Central memory CD8-positive, alpha-beta T cell (primary cell): ENCODE measurements around the gene CCNE1.
"Not testable (repeated sequence)": the region's sequence is repeated elsewhere in the genome, so short reads cannot be mapped to it uniquely, and the experiment has no call there.

ENCODE experiments used
- ATAC-seq: fragments of 150-1000 bp; cut with Tn5 transposase; replicated peaks from 2 replicates; pipeline ENCODE4 v1.10.0; 2022; ENCODE audit warnings: mild to moderate bottlenecking, moderate FRiP score, moderate number of reproducible peaks; ENCODE audit not compliant: poor library complexity, severe bottlenecking; ENCODE audit errors: extremely low read depth
- DNase-seq, 2 donors: peaks; one replicate each; pipeline ENCODE4 v3.0.0; 2021; ENCODE audit warnings: low spot score in 2 of 2
- H3K27ac Mint-ChIP-seq: one replicate; pipeline ENCODE4 v1.8.0; 2022; ENCODE audit warnings: low read depth, mild to moderate bottlenecking, moderate library complexity, mixed read lengths
- H3K27me3 Mint-ChIP-seq: one replicate; pipeline ENCODE4 v1.8.0; 2022; ENCODE audit warnings: mixed read lengths
- H3K36me3 Mint-ChIP-seq: one replicate; pipeline ENCODE4 v1.8.0; 2022; ENCODE audit warnings: mild to moderate bottlenecking, moderate library complexity, mixed read lengths; ENCODE audit not compliant: insufficient read depth
- H3K4me1 Mint-ChIP-seq: one replicate; pipeline ENCODE4 v1.8.0; 2022; ENCODE audit warnings: mixed read lengths
- H3K4me3 Mint-ChIP-seq: one replicate; pipeline ENCODE4 v1.8.0; 2022; ENCODE audit warnings: mild to moderate bottlenecking, moderate library complexity, mixed read lengths
- H3K9me3 Mint-ChIP-seq: one replicate; pipeline ENCODE4 v1.8.0; 2022; ENCODE audit warnings: mixed read lengths

CCNE1 gene

GRCh38 chr19:29810504-29810871, 1.3 kb upstream of the CCNE1 start:
- H3K9me3 Mint-ChIP-seq = no peaks in the 10 kb centered on the region
- no peaks in the 10 kb centered on the region for H3K27me3 Mint-ChIP-seq
- ATAC-seq = no peak
- peak overlapping the region; percentile 81 for H3K27ac Mint-ChIP-seq
- peak overlapping the region; percentile 77 for H3K4me3 Mint-ChIP-seq
- DNase-seq = no peak
- H3K4me1 Mint-ChIP-seq = peaks cover 14% of the 10 kb centered on the region
- H3K36me3 Mint-ChIP-seq = peaks cover 4% of the 10 kb centered on the region

GRCh38 chr19:29812080-29812880, 489 bp downstream of the CCNE1 start:
- Mint-ChIP-seq H3K9me3 (no peaks in the 10 kb centered on the region), H3K4me1 (peaks cover 14% of the 10 kb centered on the region), H3K36me3 (peaks cover 4% of the 10 kb centered on the region), H3K27ac (peak overlapping the region; percentile 42), H3K27me3 (no peaks in the 10 kb centered on the region), H3K4me3 (peak overlapping the region; percentile 88)
- ATAC-seq = no peak
- DNase-seq = no peak

GRCh38 chr19:29812881-29813275, 1.1 kb downstream of the CCNE1 start:
- no peak for DNase-seq
- peaks cover 4% of the 10 kb centered on the region for H3K36me3 Mint-ChIP-seq
- peaks cover 14% of the 10 kb centered on the region for H3K4me1 Mint-ChIP-seq
- no peak for ATAC-seq
- H3K27ac Mint-ChIP-seq = peak overlapping the region; percentile 42
- H3K4me3 Mint-ChIP-seq = peak overlapping the region; percentile 88
- no peaks in the 10 kb centered on the region for H3K27me3 Mint-ChIP-seq
- H3K9me3 Mint-ChIP-seq = no peaks in the 10 kb centered on the region

GRCh38 chr19:29813642-29814041, 1.9 kb downstream of the CCNE1 start:
- ATAC-seq (no peak), DNase-seq (no peak)
- no peaks in the 10 kb centered on the region for H3K27me3 Mint-ChIP-seq
- H3K4me1 Mint-ChIP-seq = peaks cover 14% of the 10 kb centered on the region
- H3K27ac Mint-ChIP-seq = no peak overlapping the region
- H3K4me3 Mint-ChIP-seq = peak overlapping the region; percentile 88
- peaks cover 4% of the 10 kb centered on the region for H3K36me3 Mint-ChIP-seq
- H3K9me3 Mint-ChIP-seq = no peaks in the 10 kb centered on the region

- Mint-ChIP-seq H3K36me3 (peaks cover 4% of the 10 kb centered on the region), H3K27ac (no peak overlapping the region)
Measured at GRCh38 chr19:29815231-29815630, 3.4 kb downstream of the CCNE1 start.

GRCh38 chr19:29817316-29817715, 5.5 kb downstream of the CCNE1 start:
- no peak overlapping the region for H3K4me3 Mint-ChIP-seq
- no peak for ATAC-seq
- DNase-seq = no peak
- peaks cover 6% of the 10 kb centered on the region for H3K4me1 Mint-ChIP-seq
- peaks cover 4% of the 10 kb centered on the region for H3K36me3 Mint-ChIP-seq
- H3K27me3 Mint-ChIP-seq = no peaks in the 10 kb centered on the region
- H3K27ac Mint-ChIP-seq = no peak overlapping the region
- no peaks in the 10 kb centered on the region for H3K9me3 Mint-ChIP-seq

More at GRCh38 chr19:29815231-29815630, 3.4 kb downstream of the CCNE1 start:
- ATAC-seq = no peak
- no peaks in the 10 kb centered on the region for H3K9me3 Mint-ChIP-seq
- H3K4me1 Mint-ChIP-seq = peaks cover 14% of the 10 kb centered on the region
- no peaks in the 10 kb centered on the region for H3K27me3 Mint-ChIP-seq
- no peak overlapping the region for H3K4me3 Mint-ChIP-seq
- DNase-seq = no peak

GRCh38 chr19:29819300-29819699, 7.5 kb downstream of the CCNE1 start:
- DNase-seq = no peak
- Mint-ChIP-seq H3K36me3 (peaks cover 2% of the 10 kb centered on the region), H3K9me3 (no peaks in the 10 kb centered on the region), H3K27me3 (no peaks in the 10 kb centered on the region), H3K27ac (no peak overlapping the region), H3K4me3 (no peak overlapping the region), H3K4me1 (no peaks in the 10 kb centered on the region)
- no peak for ATAC-seq

GRCh38 chr19:29819986-29820385, 8.2 kb downstream of the CCNE1 start:
- Mint-ChIP-seq H3K9me3 (no peaks in the 10 kb centered on the region), H3K4me1 (no peaks in the 10 kb centered on the region), H3K4me3 (no peak overlapping the region), H3K27ac (no peak overlapping the region), H3K27me3 (no peaks in the 10 kb centered on the region), H3K36me3 (peaks cover 2% of the 10 kb centered on the region)
- ATAC-seq (no peak), DNase-seq (no peak)

GRCh38 chr19:29823581-29824330, 12.0 kb downstream of the CCNE1 start:
- DNase-seq (no peak), ATAC-seq (no peak)
- Mint-ChIP-seq H3K27ac (no peak overlapping the region), H3K4me3 (no peak overlapping the region), H3K9me3 (no peaks in the 10 kb centered on the region), H3K27me3 (no peaks in the 10 kb centered on the region), H3K36me3 (peaks cover 2% of the 10 kb centered on the region), H3K4me1 (no peaks in the 10 kb centered on the region)

GRCh38 chr19:29825263-29825662, 13.5 kb downstream of the CCNE1 start:
- H3K36me3 Mint-ChIP-seq, ATAC-seq: not testable (repeated sequence)

GRCh38 chr19:29831041-29831548, 19.3 kb downstream of the CCNE1 start:
- peaks cover 15% of the 10 kb centered on the region for H3K4me1 Mint-ChIP-seq
- peak overlapping the region; percentile 76 for H3K4me3 Mint-ChIP-seq
- DNase-seq = peak in 1 of 2 donors; percentile 31
- peak overlapping the region; percentile 92 for H3K27ac Mint-ChIP-seq
- peaks cover 5% of the 10 kb centered on the region for H3K36me3 Mint-ChIP-seq
- no peaks in the 10 kb centered on the region for H3K9me3 Mint-ChIP-seq
- peak; percentile 92 for ATAC-seq
- no peaks in the 10 kb centered on the region for H3K27me3 Mint-ChIP-seq

More at GRCh38 chr19:29825263-29825662, 13.5 kb downstream of the CCNE1 start:
- not testable (repeated sequence) for DNase-seq, H3K9me3 Mint-ChIP-seq, H3K27me3 Mint-ChIP-seq, H3K4me3 Mint-ChIP-seq, H3K4me1 Mint-ChIP-seq, H3K27ac Mint-ChIP-seq

GRCh38 chr19:29831686-29832085, 19.9 kb downstream of the CCNE1 start:
- DNase-seq (no peak), ATAC-seq (peak; percentile 22)
- H3K27ac Mint-ChIP-seq = peak overlapping the region; percentile 92
- no peaks in the 10 kb centered on the region for H3K9me3 Mint-ChIP-seq
- peaks cover 5% of the 10 kb centered on the region for H3K36me3 Mint-ChIP-seq
- H3K4me1 Mint-ChIP-seq = peaks cover 18% of the 10 kb centered on the region
- H3K27me3 Mint-ChIP-seq = no peaks in the 10 kb centered on the region
- H3K4me3 Mint-ChIP-seq = peak overlapping the region; percentile 76

GRCh38 chr19:29832801-29833200, 21.0 kb downstream of the CCNE1 start:
- Mint-ChIP-seq H3K9me3 (no peaks in the 10 kb centered on the region), H3K27me3 (no peaks in the 10 kb centered on the region), H3K4me1 (peaks cover 29% of the 10 kb centered on the region), H3K4me3 (no peak overlapping the region), H3K27ac (peak overlapping the region; percentile 61), H3K36me3 (peaks cover 5% of the 10 kb centered on the region)
- DNase-seq (no peak), ATAC-seq (no peak)
